Vagina (tissue), 2 donors: ENCODE results near the gene TMEM79.

Source experiments
- POLR2A ChIP-seq, 2 donors: fragments of 450-650 bp; IDR thresholded peaks; one replicate each; pipeline ENCODE4 v1.6.1; 2017; ENCODE audit warnings: antibody characterized with exemption in 2 of 2, mild to moderate bottlenecking in 2 of 2, moderate library complexity in 2 of 2
- POLR2AphosphoS5 ChIP-seq, 2 donors: sonication (generic); formaldehyde crosslinking; IDR thresholded peaks; one replicate each; pipeline ENCODE4 v1.9.0; 2017; ENCODE audit warnings: antibody characterized with exemption in 2 of 2, mild to moderate bottlenecking in 2 of 2, low read depth in 1 of 2; ENCODE audit not compliant: insufficient read depth in 1 of 2
- TF ChIP-seq, protein P1 (sequence below), 3 experiments: fragments of 450-650 bp in 2 of 3; fragments of 200-600 bp in 1 of 3; sonication (generic) in 1 of 3; IDR thresholded peaks; one replicate each; pipeline ENCODE4 v1.5.1; 2017 to 2019; ENCODE audit warnings: antibody characterized with exemption in 3 of 3, mild to moderate bottlenecking in 2 of 3, moderate library complexity in 2 of 3

DNA sequence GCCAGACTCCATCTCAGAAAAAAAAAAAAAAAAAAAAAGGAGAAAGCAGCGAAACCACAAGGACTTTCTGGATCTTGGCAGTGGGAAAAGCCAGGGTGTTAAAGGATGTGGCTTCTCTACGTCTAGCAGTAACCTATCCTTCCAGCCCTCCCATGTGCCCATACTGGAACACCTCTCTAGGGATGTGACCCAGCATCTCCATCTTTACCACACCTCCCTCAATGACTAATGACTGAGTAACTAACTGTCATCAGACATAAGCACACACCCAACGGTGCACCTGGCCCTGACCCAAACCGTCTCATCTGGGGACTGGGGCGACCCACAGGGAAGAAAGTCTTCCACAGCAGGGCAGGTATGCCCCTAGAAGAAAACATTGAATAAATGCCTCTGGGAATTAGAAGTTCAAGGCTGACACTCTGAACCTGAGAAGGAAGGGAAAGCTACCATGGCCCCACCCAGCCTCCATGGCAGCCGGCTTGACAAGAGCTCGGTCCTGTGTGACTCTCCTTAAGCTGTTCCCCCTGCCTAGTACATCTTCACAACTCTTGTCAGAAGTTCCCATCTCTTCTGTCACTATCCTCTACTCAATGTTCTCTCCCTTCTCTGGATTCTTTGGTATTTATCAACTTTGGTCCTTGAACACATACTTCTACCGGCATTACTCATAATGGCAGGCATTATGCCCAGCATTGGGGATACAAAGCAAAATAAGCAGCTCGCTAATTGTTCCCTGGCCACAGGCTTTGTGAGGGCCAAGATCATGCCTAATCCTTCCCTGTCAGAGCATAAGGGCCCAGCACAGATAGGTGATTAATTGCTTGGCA, 21.5 kb upstream of the TMEM79 start:
- TF ChIP-seq, protein P1, sequence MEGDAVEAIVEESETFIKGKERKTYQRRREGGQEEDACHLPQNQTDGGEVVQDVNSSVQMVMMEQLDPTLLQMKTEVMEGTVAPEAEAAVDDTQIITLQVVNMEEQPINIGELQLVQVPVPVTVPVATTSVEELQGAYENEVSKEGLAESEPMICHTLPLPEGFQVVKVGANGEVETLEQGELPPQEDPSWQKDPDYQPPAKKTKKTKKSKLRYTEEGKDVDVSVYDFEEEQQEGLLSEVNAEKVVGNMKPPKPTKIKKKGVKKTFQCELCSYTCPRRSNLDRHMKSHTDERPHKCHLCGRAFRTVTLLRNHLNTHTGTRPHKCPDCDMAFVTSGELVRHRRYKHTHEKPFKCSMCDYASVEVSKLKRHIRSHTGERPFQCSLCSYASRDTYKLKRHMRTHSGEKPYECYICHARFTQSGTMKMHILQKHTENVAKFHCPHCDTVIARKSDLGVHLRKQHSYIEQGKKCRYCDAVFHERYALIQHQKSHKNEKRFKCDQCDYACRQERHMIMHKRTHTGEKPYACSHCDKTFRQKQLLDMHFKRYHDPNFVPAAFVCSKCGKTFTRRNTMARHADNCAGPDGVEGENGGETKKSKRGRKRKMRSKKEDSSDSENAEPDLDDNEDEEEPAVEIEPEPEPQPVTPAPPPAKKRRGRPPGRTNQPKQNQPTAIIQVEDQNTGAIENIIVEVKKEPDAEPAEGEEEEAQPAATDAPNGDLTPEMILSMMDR (IDR thresholded peaks at IDR 0.05), result no peak
- TF ChIP-seq POLR2A (IDR thresholded peaks at IDR 0.05) (no peak), POLR2AphosphoS5 (IDR thresholded peaks at IDR 0.05; ENCODE audit: insufficient read depth in 1 of 2, low read depth in 1 of 2) (peak in 1 of 2 donors; percentile 8)
